MM.1S (cell line): ENCODE results near the gene DNAJC17.

Source experiments
- DNase-seq: peaks from one replicate; pipeline ENCODE4 v3.0.0-alpha.2; 2015
- H2AFZ ChIP-seq: fragments of 300-600 bp; sonication (generic); 2 replicates; pipeline ENCODE4 v1.6.0; 2016; ENCODE audit warnings: antibody characterized with exemption, low read length
- H3F3A ChIP-seq: fragments of 300-600 bp; sonication (generic); 2 replicates; pipeline ENCODE4 v1.6.1; 2016; ENCODE audit warnings: mild to moderate bottlenecking, antibody characterized with exemption, low read length, moderate library complexity, mixed read lengths; ENCODE audit not compliant: insufficient read depth
- H3K27ac ChIP-seq: fragments of 300-600 bp; sonication (generic); 2 replicates; pipeline ENCODE4 v1.5.1; 2016; ENCODE audit warnings: mild to moderate bottlenecking, low read length
- H3K27me3 ChIP-seq: fragments of 300-600 bp; sonication (generic); replicated peaks from 2 replicates; pipeline ENCODE4 v1.6.0; 2016; ENCODE audit warnings: low read length; ENCODE audit not compliant: insufficient read depth
- H3K36me3 ChIP-seq: fragments of 300-600 bp; sonication (generic); replicated peaks from 2 replicates; pipeline ENCODE4 v1.6.1; 2016; ENCODE audit warnings: mild to moderate bottlenecking, low read length, mixed read lengths; ENCODE audit not compliant: insufficient read depth
- H3K4me1 ChIP-seq: fragments of 300-600 bp; sonication (generic); 2 replicates; pipeline ENCODE4 v1.6.1; 2016; ENCODE audit warnings: low read length, mixed read lengths
- H3K4me2 ChIP-seq: fragments of 300-600 bp; sonication (generic); 2 replicates; pipeline ENCODE4 v1.6.0; 2016; ENCODE audit warnings: low read depth, low read length
- H3K4me3 ChIP-seq: fragments of 300-600 bp; sonication (generic); 2 replicates; pipeline ENCODE4 v1.5.1; 2016; ENCODE audit warnings: low read length, mixed read lengths
- H3K79me2 ChIP-seq: fragments of 300-600 bp; sonication (generic); 2 replicates; pipeline ENCODE4 v1.6.1; 2016; ENCODE audit warnings: mixed run types, low read length, mixed read lengths
- H3K9ac ChIP-seq: fragments of 300-600 bp; sonication (generic); 2 replicates; pipeline ENCODE4 v1.6.1; 2016; ENCODE audit warnings: low read length, mixed read lengths
- H3K9me2 ChIP-seq: fragments of 300-600 bp; sonication (generic); replicated peaks from 2 replicates; pipeline ENCODE4 v1.6.1; 2016; ENCODE audit warnings: mild to moderate bottlenecking, low read length, mixed read lengths; ENCODE audit not compliant: insufficient read depth
- H3K9me3 ChIP-seq: fragments of 300-600 bp; sonication (generic); replicated peaks from 2 replicates; pipeline ENCODE4 v1.6.1; 2016; ENCODE audit warnings: mild to moderate bottlenecking, low read length, mixed read lengths; ENCODE audit not compliant: insufficient read depth
- H4K20me1 ChIP-seq: fragments of 300-600 bp; sonication (generic); 2 replicates; pipeline ENCODE4 v1.6.1; 2016; ENCODE audit warnings: mild to moderate bottlenecking, low read length, moderate library complexity, mixed read lengths; ENCODE audit not compliant: insufficient read depth
- CTCF ChIP-seq: fragments of 300-600 bp; sonication (generic); IDR thresholded peaks from 2 replicates; pipeline ENCODE4 v1.5.1; 2016; ENCODE audit warnings: antibody characterized with exemption, low read length, mixed read lengths
- EZH2 ChIP-seq: fragments of 300-600 bp; sonication (generic); optimal IDR thresholded peaks from 2 replicates; pipeline ENCODE3; 2017; ENCODE audit warnings: low read depth, mild to moderate bottlenecking, antibody characterized with exemption, low read length, mixed read lengths
- EZH2phosphoT487 ChIP-seq: fragments of 300-600 bp; sonication (generic); IDR thresholded peaks from 2 replicates; pipeline ENCODE4 v1.6.1; 2018; ENCODE audit warnings: antibody characterized with exemption, low read length

DNAJC17 gene

GRCh38 chr15:40771242-40771641 is 36.0 kb downstream of the DNAJC17 start:
- H3K4me3 ChIP-seq = no peak overlapping the region
- H3K27me3 ChIP-seq = no peaks in the 10 kb centered on the region
- no peak overlapping the region for H3K4me2 ChIP-seq
- peaks cover under 1% of the 10 kb centered on the region for H3K4me1 ChIP-seq
- H3K79me2 ChIP-seq = no peaks in the 10 kb centered on the region
- H3K27ac ChIP-seq = no peak overlapping the region
- DNase-seq = no peak
- H3K9me3 ChIP-seq = no peaks in the 10 kb centered on the region
- no peaks in the 10 kb centered on the region for H4K20me1 ChIP-seq
- TF ChIP-seq EZH2 = no peak
- TF ChIP-seq CTCF = no peak
- TF ChIP-seq EZH2phosphoT487 = no peak
- no peaks in the 10 kb centered on the region for H3K36me3 ChIP-seq
- no peak overlapping the region for H3K9ac ChIP-seq
- H3F3A ChIP-seq = no peaks in the 10 kb centered on the region
- no peak overlapping the region for H2AFZ ChIP-seq
- no peaks in the 10 kb centered on the region for H3K9me2 ChIP-seq

- H3K27ac ChIP-seq = no peak overlapping the region
- DNase-seq = no peak
Observed at GRCh38 chr15:40770147-40770721, 37.0 kb downstream of the DNAJC17 start.

GRCh38 chr15:40769274-40770146 is 37.8 kb downstream of the DNAJC17 start, which contains the start of gene C15orf62:
TSS of gene C15orf62 (plus strand) at chr15:40769980. CDS start at chr15:40770496, 516 bp downstream.
- Histone ChIP-seq H3K27ac (no peak within 1 kb of the TSS), H3K9ac (no peak within 1 kb of the TSS), H4K20me1 (no peaks in the 10 kb centered on the region), H3K9me3 (no peaks in the 10 kb centered on the region), H3F3A (peaks cover 16% of the 10 kb centered on the region), H3K79me2 (no peaks in the 10 kb centered on the region), H3K9me2 (no peaks in the 10 kb centered on the region), H3K4me2 (no peak within 1 kb of the TSS), H3K36me3 (no peaks in the 10 kb centered on the region), H3K4me3 (no peak within 1 kb of the TSS), H3K27me3 (no peaks in the 10 kb centered on the region), H2AFZ (no peak within 1 kb of the TSS), H3K4me1 (peaks cover 16% of the 10 kb centered on the region)
- TF ChIP-seq EZH2 (no peak), CTCF (no peak), EZH2phosphoT487 (no peak)
- DNase-seq = no peak

More at GRCh38 chr15:40770147-40770721, 37.0 kb downstream of the DNAJC17 start:
- Histone ChIP-seq H3K9me3 (no peaks in the 10 kb centered on the region), H3F3A (peaks cover 8% of the 10 kb centered on the region), H3K4me1 (peaks cover 9% of the 10 kb centered on the region), H3K9ac (no peak overlapping the region), H4K20me1 (no peaks in the 10 kb centered on the region), H2AFZ (no peak overlapping the region), H3K79me2 (no peaks in the 10 kb centered on the region), H3K36me3 (no peaks in the 10 kb centered on the region), H3K9me2 (no peaks in the 10 kb centered on the region), H3K4me2 (no peak overlapping the region), H3K4me3 (no peak overlapping the region), H3K27me3 (no peaks in the 10 kb centered on the region)
- TF ChIP-seq EZH2 (no peak), CTCF (no peak), EZH2phosphoT487 (no peak)
